GM18526 (cell line): Measurements from ENCODE around the gene LMF1.

ENCODE experiments used
- POLR2A ChIP-seq: IDR thresholded peaks from 3 replicates; pipeline ENCODE4 v1.6.1; 2011; ENCODE audit not compliant: insufficient read length; ENCODE audit errors: extremely low read depth

The LMF1 gene

GRCh38 chr16:991345-991744, 20.6 kb upstream of the LMF1 start:
- no peak for TF ChIP-seq POLR2A

DNA sequence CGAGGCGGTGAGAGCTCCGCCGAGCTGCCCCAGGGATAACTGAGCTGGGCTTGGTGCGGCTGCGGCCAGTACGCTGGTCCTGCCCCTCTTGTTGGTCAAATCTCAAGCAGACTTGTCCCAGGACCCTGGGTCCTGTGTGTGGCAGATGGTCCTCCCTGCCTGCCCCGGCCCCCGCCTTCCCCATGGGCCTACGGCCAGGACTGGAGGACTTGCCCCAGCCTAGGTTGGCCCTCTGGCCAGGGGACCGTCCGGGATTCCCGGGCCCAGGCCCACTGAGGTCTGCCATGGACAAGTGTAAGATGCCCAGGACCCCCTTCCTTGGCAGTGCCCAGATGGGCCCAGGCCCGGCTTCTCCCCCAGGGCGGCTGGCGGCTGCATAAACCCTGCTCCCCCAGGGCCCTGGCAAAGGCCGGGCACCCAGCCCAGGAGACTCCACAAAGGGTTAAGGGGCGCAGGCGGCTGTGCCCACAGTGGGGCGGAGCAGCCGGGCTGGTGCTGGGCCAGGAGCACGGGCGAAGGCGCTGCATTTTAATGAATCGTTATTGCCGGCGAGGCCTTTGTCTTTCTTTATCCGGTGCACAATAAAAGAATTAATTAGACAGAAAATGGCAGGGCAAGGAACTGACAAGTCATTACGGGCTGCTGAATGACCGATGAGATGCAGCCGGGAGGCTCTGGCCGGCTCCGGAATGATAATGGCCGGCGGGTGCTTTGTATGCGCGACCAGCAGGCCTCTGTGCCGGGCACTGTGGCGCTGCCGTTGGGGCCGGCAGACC, 19.9 kb upstream of the LMF1 start:
- no peak for TF ChIP-seq POLR2A

GRCh38 chr16:989354-989814, 18.6 kb upstream of the LMF1 start:
- no peak for TF ChIP-seq POLR2A

GRCh38 chr16:988471-989353, 17.9 kb upstream of the LMF1 start:
- TF ChIP-seq POLR2A = no peak

DNA sequence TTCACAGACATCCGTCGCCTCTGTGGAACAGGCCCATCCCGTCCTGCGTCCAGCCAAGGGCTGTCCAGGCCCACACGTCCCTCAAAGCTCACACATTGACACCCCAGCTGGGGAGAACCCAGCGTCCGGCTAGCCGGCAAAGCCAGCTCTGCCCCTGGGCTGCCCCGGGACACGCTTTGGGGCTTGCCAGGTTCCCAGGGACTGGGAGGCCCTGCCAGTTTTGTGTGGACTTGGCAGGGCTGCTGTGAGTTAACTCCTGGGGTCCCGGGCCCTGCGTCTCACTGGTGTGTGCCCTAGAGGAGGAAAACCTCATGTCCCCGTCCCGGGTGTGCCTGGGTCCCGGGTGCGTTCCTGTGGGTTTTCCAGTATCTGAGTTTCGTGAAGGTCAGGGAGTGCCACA, 17.1 kb upstream of the LMF1 start:
- no peak for TF ChIP-seq POLR2A

DNA sequence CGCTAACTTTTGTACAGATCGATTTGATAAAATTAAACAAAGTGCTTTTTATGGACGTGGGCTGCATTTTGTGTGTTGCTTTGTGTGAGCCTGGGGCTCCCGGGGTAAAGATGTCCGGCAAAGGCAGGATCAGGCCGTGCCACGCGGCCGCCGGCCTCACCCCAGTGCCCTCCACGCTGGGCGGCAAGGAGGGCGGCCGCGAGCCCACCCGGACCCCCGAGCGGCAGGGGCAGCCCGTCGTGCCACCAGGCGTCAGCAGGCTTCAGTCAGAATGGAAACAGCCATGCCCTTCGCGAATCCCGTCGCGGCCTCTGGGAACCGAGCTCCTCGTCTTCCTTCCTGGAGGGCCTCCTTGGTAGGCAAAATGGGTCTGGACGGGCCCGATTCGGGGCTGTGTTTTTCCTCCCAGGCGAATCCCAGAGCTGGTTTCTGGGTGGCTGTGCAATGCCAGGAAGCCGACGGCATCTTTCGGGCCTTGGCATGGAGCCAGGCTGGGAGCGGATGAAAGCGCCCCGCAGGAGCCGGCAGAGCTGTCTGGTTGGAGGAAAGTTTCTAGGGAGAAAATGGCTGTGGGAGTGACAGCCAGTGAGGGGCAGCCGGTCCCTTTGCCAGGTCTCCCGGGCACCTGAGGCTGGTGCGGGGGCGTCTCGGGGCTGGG, 16.3 kb upstream of the LMF1 start:
- TF ChIP-seq POLR2A = no peak

DNA sequence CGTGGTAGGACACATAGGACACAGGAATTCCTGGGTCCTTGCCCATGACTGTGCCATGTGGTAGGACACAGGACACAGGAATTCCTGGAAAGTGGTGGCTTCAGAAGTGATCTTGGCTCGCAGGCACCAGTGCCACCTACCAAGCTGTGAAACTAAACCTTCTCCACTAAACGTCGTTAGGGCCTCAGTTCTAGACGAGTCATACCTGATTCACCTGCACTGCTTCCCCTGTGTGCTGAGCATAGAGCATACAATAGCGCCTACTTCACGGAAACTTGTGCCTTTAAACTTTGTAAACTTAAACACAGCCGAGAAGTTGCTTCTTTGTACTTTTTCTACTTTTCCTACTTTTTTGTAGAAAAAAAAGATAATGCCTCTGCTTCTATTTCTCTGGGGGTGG, 15.6 kb upstream of the LMF1 start:
- no peak for TF ChIP-seq POLR2A

GRCh38 chr16:985646-986400, 15.0 kb upstream of the LMF1 start:
- TF ChIP-seq POLR2A = no peak

DNA sequence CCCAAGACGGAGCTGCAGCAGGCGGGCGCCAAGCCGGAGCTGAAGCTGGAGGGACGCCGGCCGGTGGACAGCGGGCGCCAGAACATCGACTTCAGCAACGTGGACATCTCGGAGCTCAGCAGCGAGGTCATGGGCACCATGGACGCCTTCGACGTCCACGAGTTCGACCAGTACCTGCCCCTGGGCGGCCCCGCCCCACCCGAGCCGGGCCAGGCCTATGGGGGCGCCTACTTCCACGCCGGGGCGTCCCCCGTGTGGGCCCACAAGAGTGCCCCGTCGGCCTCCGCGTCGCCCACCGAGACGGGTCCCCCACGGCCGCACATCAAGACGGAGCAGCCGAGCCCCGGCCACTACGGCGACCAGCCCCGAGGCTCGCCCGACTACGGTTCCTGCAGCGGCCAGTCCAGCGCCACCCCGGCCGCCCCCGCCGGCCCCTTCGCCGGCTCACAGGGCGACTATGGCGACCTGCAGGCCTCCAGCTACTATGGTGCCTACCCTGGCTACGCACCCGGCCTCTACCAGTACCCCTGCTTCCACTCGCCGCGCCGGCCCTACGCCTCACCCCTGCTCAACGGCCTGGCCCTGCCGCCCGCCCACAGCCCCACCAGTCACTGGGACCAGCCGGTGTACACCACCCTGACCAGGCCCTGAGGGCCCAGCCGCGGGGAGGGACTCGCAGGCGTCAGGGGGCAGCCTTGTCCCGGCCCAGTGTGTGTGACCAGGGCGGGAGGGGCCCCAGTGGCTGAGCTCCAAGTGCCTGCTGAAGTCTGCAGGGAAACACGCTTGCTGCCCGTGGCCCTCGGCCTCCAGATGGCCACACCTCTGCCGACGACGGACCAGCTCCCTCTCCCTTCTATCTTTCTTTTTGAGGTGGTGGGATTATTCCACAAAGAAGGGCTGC, 14.2 kb upstream of the LMF1 start:
- TF ChIP-seq POLR2A = no peak

DNA sequence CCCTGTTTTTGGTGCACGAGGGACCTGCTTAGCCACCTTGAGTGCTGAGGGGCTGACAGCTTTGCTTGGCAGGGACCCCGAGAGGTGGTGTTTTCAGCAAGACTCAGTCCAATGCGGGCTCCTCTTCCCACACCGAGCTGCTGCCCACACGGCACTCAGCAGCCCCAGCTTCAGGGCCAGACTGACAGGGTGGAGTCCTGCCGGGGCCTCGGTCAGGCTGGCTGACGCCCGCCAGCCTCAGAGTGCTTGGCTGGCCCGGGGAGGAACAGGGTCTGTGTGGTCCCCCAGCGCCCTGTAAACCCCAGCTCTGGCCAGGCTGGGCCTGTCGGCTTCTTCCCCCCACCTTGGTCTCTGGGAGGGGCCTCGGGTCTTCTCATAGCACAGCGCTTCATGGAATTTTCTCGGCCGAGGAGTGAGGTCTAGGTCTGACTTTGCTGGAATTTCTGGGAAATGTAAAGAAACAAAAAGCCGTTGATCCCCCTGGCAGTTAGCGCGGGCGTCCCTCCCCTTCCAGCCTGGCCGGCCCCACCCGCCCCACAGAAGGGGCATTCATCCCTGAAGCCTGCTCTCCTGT, 13.4 kb upstream of the LMF1 start:
- TF ChIP-seq POLR2A = no peak

DNA sequence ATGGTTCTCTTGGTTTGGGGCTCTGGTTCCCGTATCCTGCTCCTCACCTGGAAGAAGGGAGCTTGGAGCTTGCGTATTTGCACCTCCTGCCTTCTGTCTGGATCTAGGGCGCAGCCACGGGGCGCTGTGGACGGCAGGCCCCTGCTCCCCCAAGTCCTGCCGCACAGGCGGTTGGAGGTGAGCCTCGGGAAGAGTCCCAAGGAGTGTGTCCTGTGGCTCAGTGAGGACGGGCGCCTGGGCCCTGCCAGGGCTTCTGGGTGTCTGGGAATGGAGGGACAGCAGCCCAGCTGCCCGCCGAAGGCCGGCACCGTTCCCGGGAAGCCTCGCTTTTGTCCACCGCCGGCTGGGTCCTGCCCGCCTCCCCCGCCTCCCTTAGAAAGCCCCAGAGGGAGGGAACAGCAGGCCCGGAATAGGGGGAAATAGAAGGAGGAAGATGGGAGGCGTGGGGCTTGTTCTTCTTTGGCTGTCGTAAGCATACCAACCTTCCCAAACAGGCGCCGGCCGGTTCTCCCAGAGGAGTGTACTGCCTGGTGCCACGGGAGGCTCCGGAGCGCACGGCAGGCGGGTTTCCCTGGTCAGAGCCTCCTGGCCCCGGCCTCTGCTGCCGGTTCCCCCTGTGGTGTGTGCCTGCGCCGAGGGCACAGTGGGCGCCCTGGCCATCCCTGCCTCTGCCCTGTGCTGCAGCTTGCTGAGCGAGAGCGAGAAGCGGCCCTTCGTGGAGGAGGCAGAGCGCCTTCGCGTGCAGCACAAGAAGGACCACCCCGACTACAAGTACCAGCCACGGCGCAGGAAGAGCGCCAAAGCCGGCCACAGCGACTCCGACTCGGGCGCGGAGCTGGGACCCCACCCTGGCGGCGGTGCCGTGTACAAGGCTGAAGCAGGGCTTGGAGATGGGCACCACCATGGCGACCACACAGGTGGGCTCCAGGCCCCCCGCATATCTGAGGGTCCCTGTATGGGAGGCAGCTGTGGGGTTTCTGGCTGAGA, 12.6 kb upstream of the LMF1 start:
- no peak for TF ChIP-seq POLR2A
